AG04450 (cell line): ENCODE results near the gene ATP5ME. TPM values are rescaled to one million over a fixed set of nuclear protein-coding genes. Genes with fewer than 3 reads are reported as not detected.
A peak's percentile ranks its signal among the peaks of the same experiment; 100 is the strongest.

Experiments used
- CTCF ChIA-PET: fragments of 300-600, 350-600 bp; formaldehyde crosslinking; extraction: SDS; loops from one replicate; lab custom pipeline; 2022; ENCODE audit warnings: antibody characterized with exemption, inconsistent platforms; lab: Charles Lee
- POLR2A ChIA-PET: fragments of 350-600 bp; formaldehyde crosslinking; extraction: SDS; loops from one replicate; lab custom pipeline; 2021; ENCODE audit warnings: antibody characterized with exemption, inconsistent platforms; lab: Yijun Ruan, JAX
- DNase-seq: peaks from one replicate; pipeline ENCODE4 v3.0.0-alpha.2; 2011; ENCODE audit warnings: low read depth, low spot score
- H3K27ac ChIP-seq: one replicate; pipeline ENCODE4 v1.5.1; 2012; ENCODE audit warnings: low read depth, low read length, control low read depth
- H3K27me3 ChIP-seq: one replicate; pipeline ENCODE4 v1.6.0; 2012; ENCODE audit warnings: low read length; ENCODE audit not compliant: control insufficient read depth, insufficient read depth
- H3K4me3 ChIP-seq: 2 replicates; pipeline ENCODE4 v1.5.1; 2011; ENCODE audit warnings: mild to moderate bottlenecking, low read depth, low read length, control low read depth
- H3K9me3 ChIP-seq: 2 replicates; pipeline ENCODE4 v1.5.1; 2012; ENCODE audit warnings: low read length; ENCODE audit not compliant: control insufficient read depth, insufficient read depth
- CTCF ChIP-seq: IDR thresholded peaks from 2 replicates; pipeline ENCODE4 v1.5.1; 2011; ENCODE audit warnings: low read depth, low read length, control low read depth, inconsistent platforms
- polyA plus RNA-seq: library from polyadenylated mRNA; depleted of rRNA; stranded (reverse); fragments of >200 nt; gene quantifications from 2 replicates; pipeline ENCODE4 v1.2.3, GENCODE V29; 2011

The ATP5ME gene
- polyA plus RNA-seq, 1 experiment, result 262 TPM

DNA sequence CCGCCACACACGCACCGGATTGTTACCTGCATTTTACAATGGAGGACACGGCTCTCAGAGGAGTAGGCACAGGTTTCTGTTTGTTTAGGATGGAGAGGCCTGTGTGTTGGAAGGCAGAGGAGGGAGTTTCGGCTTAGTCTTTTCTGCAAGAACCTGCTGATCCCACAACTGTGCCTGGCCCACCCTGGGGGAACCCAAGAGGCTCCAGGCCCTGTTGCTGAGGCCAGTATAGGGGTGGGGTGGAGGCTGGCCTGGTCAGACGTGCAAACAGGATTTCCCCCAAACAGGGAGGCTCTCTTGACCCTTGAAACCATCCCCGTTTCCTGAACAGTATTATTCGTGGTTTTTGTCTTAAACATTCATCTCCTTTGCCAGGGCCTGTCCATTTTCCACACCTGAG lies 15.6 kb upstream of the ATP5ME start:
- DNase-seq, result no peak
- H3K27me3 ChIP-seq, result peaks cover 10% of the 10 kb centered on the region
- peaks cover 5% of the 10 kb centered on the region; the same call in 1 of the 2 replicates for H3K9me3 ChIP-seq
- ChIA-PET POLR2A (interaction anchor here (0.7 kb wide), 1 partner anchor 344 kb away, joined by 4 read pairs; no protein-coding TSS in a partner anchor), CTCF (no interaction called here)
- no peak overlapping the region for H3K27ac ChIP-seq
- no peak for TF ChIP-seq CTCF
- H3K4me3 ChIP-seq, result no peak overlapping the region

GRCh38 chr4:688854-689681 lies 15.0 kb upstream of the ATP5ME start, which contains the start of gene SLC49A3:
SLC49A3 (minus strand) TSS chr4:689151; CDS start chr4:689127, 24 bp downstream.
- CTCF ChIA-PET, result no interaction called here
- POLR2A ChIA-PET, result no interaction called here
- Histone ChIP-seq H3K27me3 (peaks cover 10% of the 10 kb centered on the region), H3K9me3 (peaks cover 5% of the 10 kb centered on the region; the same call in 1 of the 2 replicates), H3K27ac (no peak within 1 kb of the TSS), H3K4me3 (no peak within 1 kb of the TSS)
- DNase-seq, result no peak
- no peak for TF ChIP-seq CTCF

GRCh38 chr4:687971-688853 lies 14.1 kb upstream of the ATP5ME start:
- H3K27me3 ChIP-seq, result peaks cover 4% of the 10 kb centered on the region
- H3K27ac ChIP-seq, result no peak overlapping the region
- CTCF ChIA-PET, result interaction anchor here (1.7 kb wide), 1 partner anchor 54 kb away, joined by 8 read pairs; no protein-coding TSS in a partner anchor
- POLR2A ChIA-PET, result interaction anchor here (1.1 kb wide), 1 partner anchor 14 kb away, joined by 6 read pairs; the partner anchor contains the start of genes ATP5ME and MYL5
- peaks cover 5% of the 10 kb centered on the region; the same call in 1 of the 2 replicates for H3K9me3 ChIP-seq
- no peak for TF ChIP-seq CTCF
- no peak for DNase-seq
- H3K4me3 ChIP-seq, result no peak overlapping the region

- ChIA-PET POLR2A (interaction anchor here (0.6 to 1.1 kb wide), 3 partner anchors 13 to 80 kb away, joined by 3 to 6 read pairs (median 3); partner anchors contain the start of genes ATP5ME and MYL5), CTCF (interaction anchor here (1.4 to 1.7 kb wide), 2 partner anchors 12 to 55 kb away, joined by 4 to 8 read pairs; no protein-coding TSS in a partner anchor)
- Histone ChIP-seq H3K9me3 (peaks cover 5% of the 10 kb centered on the region; the same call in 1 of the 2 replicates), H3K27me3 (no peaks in the 10 kb centered on the region), H3K4me3 (no peak overlapping the region), H3K27ac (peak overlapping the region; percentile 47)
- no peak for TF ChIP-seq CTCF
- no peak for DNase-seq
Observed at GRCh38 chr4:687048-687970, 13.2 kb upstream of the ATP5ME start.
